Superior temporal gyrus (tissue), 1 donor: Measurements from ENCODE around the gene TBCB.
"Not testable (repeated sequence)": the region's sequence is repeated elsewhere in the genome, so short reads cannot be mapped to it uniquely, and the experiment has no call there.

Experiments
- DNase-seq: peaks from one replicate; pipeline ENCODE4 v3.0.0-alpha.2; 2016; ENCODE audit errors: extremely low spot score

The TBCB gene, protein sequence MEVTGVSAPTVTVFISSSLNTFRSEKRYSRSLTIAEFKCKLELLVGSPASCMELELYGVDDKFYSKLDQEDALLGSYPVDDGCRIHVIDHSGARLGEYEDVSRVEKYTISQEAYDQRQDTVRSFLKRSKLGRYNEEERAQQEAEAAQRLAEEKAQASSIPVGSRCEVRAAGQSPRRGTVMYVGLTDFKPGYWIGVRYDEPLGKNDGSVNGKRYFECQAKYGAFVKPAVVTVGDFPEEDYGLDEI

DNA sequence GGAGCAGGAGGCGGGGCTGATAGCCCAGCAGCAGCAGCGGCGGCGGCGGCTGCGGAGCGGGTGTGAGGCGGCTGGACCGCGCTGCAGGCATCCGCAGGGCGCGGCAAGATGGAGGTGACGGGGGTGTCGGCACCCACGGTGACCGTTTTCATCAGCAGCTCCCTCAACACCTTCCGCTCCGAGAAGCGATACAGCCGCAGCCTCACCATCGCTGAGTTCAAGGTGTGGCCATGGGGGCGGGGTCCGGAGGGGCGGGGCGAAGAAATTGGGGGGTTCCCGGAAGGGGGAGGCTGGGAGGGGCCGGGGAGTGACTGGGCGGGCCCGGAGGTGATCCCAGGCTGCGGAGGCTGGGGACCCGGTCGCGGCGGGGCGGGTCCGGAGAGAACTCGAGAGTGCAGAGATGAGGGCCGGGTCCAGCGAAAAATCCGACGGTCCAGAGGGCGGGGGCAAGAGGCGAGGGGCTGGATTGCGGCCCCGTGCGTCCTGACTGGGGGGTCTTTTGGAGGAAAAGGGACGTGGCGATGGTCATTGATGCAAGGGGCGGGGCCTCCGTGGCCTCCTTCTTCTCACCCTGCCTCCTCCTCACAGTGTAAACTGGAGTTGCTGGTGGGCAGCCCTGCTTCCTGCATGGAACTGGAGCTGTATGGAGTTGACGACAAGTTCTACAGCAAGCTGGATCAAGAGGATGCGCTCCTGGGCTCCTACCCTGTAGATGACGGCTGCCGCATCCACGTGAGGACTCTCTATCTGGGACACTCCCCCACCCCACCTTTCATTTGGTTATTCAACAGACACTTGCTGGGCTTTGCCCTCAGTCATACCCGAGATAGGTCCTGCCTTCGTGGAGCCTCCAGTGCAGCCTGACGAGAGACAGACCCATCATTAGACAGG, at the start of gene TBCB:
Gene TBCB (plus strand): TSS at position 16 of the 891 bp plus-strand sequence. CDS start 93 bp downstream, at position 109.
- DNase-seq: no peak

DNA sequence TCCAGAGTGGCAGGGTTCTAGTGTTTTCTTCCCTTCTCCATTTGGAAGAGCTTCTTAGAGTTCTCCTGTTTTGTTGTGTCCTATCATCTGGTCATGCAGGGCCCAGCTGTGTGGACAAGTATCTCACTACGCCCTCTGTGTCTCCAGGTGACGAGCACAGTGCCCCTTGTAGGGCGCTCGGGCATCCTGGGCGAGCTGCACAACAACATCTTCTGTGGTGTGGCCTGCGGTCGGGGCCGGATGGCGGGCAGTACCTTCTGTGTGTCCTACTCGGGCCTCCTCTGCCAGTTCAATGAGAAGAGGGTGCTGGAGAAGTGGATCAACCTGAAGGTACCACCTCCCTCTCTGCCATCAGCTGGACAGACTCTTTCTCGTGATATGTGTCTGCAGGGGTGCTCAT, 47.6 kb upstream of the TBCB start:
- no peak for DNase-seq

DNA sequence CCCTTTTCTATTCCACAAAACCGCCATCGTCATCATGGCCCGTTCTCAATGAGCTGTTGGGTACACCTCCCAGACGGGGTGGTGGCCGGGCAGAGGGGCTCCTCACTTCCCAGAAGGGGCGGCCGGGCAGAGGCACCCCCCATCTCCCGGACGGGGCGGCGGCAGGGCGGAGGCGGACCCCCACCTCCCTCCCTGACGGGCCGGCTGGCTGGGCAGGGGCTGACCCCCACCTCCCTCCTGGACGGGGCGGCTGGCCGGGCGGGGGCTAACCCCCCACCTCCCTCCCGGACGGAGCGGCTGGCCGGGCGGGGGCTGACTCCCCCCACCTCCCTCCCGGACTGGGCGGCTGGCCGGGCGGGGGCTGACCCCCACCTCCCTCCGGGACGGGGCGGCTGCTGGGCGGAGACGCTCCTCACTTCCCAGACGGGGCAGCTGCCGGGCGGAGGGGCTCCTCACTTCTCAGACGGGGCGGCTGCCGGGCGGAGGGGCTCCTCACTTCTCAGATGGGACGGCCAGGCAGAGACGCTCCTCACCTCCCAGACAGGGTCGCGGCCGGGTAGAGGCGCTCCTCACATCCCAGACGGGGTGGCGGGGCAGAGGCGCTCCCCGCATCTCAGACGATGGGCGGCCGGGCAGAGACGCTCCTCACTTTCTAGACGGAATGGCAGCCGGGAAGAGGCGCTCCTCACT, 46.3 kb upstream of the TBCB start:
- not testable (repeated sequence) for DNase-seq

DNA sequence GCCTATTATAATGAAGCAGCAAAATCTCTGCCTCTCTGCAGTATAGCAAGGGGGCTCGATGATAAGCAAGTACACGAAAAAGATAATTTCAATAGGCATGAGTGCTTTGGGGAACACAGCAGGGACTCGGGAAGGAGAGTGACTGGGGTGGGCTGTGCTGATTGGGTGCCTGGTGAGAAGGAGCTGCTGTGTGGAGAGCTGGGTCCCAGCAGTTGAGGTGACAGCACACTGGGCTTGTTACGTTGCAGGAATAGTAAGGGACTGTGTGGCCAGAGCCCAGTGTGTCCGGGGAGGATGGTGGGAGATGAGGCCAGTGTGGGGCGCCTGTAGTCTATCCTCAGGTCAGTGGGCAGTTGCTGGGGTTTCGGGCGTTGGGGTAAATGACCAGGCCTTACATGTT, 43.2 kb upstream of the TBCB start:
- DNase-seq: no peak

DNA sequence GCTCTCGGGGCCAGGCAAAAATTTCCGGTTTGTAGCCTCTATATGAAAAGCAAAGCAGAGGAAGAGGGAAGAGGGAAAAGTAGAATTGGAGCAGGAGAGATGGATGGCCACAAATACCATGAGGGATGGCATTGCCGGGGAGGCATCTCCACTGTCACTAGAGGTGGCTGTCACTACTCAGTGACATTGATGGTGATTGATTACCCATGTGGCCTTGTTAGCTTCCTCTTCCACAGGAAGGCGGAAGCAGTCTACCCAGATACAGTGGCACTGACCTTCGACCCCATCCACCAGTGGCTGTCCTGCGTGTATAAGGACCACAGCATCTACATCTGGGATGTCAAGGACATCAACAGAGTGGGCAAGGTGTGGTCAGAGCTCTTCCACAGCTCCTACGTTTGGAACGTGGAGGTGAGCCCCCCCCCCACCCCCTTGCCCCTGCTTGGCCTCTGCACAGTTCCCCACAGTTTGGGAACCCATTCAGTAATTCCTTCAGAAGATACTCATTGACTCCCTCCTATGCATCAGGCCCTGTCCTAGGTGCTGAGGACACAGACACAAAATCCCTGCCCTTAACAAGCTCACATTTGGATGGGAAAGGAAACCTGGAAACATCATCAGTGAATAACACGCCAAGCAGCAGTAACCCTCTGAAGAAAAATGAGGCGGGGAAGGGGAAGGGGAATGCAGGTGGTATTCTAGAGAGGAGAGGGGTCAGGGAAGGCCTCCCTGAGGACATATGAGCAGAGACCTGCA, 42.0 kb upstream of the TBCB start:
- DNase-seq: no peak

DNA sequence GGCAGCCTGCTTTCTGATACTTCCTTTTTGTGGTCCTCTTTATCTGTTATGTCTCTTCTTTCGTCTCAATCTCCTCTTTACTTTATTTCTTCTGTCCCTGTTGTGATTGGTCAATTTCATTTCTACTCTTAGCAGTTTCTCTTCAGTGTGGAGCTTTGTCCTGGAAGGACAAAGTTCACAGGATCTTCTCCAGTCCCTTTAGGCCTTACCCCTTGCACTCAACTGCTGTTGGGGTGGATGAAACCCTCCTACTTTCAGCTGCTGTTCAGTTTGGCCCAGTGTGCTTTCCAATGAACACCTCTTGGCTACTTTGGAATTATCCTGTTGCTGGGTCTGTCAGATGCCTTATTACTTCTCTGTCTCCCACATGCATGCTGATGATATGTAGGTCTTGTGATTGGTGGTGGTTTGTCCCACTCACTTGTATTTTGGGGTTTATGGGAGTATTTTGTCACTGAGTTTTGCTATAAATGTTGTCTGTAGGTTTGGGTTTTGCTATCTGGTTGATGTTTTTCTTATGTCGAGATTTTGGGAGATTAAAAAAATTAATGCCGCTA, 35.8 kb upstream of the TBCB start:
- DNase-seq: no peak

DNA sequence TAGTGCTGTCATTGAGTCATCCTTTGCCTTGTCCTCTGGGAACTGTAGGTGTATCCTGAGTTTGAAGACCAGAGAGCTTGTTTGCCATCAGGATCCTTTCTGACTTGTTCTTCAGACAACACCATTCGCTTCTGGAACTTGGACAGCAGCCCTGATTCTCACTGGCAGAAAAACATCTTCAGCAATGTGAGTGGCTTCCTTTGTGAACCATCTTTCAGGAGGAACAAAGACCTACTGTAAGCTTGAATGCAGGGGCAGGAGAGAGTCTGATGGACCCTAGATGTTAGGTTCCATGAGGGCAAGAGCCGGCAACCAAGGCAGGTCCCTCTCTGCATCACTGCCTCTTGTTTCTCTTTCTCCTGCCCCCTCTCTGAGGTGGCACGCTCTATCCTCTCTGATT, 33.9 kb upstream of the TBCB start:
- DNase-seq: peak; percentile 96

DNA sequence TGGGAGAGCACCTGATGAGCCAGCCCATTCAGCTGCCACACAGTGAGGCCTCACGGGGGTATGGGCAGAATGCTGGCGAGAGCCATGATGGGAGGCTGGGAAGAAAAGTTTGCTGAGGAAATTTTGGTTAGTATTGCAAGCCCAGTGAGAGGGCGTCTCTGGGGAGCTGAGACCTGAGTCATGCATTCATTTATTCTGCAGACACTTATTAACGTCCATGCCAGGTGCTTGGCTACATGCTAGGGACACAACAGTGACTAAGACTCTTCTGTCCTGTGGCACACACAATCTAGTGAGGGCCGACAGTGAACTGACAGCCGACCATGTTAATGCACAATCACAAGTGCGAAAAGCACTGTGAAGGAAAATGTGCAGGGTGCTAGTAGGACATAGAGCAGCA, 33.4 kb upstream of the TBCB start:
- no peak for DNase-seq

DNA sequence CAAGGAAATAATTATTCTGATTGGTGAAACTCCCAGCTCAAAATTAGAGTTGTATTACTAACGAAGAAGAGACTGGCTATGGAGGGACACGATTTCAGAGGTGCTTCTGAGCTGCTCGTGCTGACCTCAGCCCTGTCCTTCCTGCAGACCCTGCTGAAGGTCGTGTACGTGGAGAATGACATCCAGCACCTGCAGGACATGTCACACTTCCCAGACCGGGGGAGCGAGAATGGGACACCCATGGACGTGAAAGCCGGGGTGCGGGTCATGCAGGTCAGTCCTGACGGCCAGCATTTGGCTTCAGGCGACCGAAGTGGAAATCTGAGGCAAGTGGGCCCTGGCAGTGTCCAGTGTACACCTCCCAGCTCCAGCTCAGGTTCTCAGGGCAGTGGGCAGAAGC, 32.4 kb upstream of the TBCB start:
- DNase-seq: no peak

DNA sequence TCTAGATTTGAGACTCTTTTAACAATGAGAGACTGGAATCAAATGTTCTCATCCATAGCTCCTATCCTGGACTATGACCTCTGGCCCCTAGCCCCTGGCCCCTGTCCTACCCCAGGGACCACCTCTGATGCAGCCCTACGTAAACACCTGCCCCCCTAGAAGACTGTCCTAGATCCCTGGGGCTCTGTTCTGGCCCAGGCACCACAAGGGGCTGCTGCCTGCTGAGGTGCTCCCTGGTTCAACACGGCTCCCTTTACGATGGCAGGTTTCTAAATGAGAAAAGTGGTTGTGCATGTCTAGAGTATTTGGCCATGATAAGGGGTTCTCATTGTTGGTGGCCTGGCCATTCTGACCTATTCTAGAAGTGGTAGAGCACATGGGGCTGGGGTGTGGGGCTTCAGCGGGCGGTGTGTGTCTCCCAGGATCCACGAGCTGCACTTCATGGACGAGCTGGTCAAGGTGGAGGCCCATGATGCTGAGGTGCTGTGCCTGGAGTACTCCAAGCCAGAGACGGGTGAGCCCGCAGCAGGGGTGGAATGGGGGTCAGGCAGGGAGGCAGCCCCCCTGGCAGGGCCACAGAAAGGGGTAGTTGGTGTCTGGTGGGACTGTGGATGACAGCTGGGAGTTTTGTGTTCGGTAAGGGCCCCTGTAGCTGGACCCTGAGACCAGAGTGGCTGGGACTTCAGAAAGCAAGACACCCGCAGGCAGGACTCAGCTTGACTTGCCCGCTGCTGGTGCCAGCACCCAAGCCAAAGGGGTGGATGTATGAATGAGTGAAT, 30.8 kb upstream of the TBCB start:
- DNase-seq: no peak

DNA sequence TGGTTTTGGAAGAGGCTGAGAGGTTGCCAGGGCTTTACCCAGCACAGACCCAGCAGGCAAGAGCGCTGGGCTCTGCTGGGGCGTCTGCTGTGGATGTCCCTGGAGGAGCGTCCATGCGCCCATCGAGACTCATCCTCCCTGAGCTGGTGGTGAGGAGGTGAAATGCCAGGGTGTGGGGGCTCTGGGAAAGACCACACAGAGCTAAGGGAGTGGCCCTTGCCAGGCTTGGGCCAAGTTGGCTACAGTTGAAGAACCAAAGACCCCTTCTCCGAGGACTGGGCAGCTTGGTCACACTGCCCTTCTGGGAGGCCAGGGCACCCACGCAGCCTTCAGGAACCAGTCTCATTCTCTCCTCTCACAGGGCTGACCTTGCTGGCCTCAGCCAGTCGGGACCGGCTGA, 28.9 kb upstream of the TBCB start:
- no peak for DNase-seq

DNA sequence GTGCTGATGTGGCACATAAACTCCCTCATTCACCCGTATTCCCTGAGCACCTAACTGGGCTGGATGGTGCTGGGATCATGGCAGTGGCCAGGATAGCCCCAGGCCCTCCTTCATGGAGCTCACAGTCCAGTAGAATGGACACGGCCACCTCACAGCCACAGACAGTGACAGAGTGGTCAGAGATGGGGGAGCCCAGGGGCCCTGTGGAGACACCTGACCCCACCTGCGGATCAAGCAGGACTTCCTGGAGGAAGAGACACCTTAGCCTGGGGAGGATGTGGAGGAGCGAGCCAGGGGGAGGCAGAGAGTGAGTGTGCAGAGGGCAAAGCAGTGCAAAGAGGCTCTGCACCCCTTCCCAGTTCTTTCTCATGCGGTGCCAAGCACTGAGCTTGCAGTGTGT, 25.4 kb upstream of the TBCB start:
- DNase-seq: no peak

DNA sequence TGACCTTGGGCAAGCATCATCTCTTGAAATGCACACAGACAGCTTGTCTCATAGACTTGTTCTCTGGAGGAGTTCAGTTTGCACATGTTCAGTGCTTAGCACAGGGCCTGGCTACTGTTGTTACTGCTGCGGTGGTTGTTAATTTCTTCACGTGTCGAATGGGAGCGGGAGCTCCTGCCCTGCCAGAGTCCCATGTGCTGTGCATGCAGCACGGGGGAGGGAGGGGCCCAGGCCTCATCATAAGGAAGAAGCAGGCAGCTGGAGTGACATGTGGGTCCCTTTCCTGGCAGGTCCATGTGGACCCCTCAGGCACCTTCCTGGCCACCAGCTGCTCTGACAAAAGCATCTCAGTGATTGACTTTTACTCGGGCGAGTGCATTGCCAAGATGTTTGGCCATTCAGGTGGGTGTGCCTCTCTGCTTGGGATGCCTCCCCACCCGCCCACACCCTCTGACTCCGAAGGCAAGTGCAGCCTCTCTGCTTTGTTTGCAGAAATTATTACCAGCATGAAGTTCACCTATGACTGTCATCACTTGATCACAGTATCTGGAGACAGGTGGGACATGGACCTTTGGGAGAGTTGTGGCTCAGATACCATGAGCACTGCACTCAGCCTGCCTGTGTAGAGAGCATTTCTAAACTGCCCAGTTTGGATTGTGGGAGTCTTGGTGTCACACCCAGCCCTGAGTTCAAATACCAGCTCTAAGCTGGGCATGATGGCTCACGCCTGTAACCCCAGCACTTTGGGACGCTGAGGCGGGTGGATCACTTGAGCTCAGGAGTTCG, 24.2 kb upstream of the TBCB start:
- no peak for DNase-seq

DNA sequence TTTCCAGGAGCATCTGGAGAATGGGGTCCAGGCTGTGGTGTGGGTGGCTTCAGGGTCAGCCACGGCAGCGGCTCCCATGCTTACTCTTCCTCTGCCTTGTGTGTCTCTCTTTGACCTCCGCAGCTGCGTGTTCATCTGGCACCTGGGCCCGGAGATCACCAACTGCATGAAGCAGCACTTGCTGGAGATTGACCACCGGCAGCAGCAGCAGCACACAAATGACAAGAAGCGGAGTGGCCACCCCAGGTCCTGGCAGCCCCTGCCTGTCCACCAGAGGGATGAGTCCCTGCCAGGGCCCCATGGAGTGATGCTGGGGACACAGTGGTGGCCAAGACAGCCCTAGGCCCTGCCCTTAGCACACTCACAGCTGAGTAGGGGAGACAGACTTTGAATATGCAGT, 22.7 kb upstream of the TBCB start:
- no peak for DNase-seq

DNA sequence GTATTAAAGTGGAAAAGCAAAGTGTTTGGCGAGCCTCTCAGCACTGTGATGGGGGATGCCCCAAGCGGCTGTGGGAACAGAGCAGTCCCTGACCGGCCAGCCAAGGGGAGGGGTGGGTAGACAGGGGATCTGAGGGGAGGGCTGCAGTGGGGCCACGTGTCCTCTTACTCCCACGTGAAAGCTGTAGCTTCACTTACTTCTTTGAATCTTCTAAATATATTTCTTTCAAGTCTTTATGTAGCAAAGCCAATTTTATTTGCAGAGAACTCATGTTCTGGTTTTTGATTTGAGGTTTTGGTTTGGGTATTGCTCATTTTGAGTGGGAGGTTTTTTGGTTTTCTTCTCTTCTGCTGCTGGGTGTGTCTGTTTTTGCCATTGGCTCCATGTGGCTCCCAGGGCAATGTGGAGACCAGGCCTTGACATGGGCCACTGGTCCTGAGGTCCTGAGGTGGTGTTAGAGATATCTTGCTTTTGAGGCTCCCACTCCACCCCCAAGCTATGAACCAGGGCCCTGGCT, 22.1 kb upstream of the TBCB start:
- DNase-seq: no peak

DNA sequence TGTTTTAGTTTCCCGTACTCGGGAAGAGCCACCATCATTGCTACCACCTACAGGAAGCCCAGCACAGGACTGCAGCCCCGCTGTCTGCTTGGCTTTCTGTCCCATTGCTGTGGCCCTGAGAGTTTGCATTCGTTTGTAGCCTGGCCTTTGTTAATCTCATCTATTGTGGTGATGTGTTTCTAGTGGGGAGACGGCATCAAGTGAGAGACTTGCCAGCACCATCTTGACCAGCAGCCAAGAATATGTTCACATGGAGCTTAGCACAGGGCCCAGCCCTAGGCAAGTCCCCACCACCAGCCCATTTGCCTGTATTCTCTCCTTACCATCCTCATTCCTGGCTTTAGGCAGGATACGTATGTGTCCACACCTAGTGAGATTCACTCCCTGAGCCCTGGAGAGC, 21.6 kb upstream of the TBCB start:
- peak; percentile 82 for DNase-seq

DNA sequence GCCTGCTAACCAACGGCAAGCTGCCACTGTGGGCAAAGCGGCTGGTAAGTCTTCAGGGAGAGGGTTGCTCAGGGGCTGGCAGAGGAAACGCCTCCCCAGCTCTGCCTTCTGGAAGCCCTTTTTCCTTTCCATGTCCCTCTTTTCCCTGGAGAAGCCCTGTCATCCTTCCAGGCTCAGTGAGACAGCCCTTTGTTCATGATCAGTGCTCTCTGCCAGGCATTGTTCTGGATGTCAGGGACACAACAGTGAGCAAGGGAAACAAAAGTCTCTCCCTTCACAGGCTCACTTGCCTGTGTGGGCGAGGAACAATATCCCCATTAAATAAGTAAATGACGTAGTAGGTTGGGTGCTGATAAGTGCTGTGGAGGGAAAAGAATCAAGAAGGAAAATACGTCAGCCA, 18.2 kb upstream of the TBCB start:
- peak; percentile 97 for DNase-seq

DNA sequence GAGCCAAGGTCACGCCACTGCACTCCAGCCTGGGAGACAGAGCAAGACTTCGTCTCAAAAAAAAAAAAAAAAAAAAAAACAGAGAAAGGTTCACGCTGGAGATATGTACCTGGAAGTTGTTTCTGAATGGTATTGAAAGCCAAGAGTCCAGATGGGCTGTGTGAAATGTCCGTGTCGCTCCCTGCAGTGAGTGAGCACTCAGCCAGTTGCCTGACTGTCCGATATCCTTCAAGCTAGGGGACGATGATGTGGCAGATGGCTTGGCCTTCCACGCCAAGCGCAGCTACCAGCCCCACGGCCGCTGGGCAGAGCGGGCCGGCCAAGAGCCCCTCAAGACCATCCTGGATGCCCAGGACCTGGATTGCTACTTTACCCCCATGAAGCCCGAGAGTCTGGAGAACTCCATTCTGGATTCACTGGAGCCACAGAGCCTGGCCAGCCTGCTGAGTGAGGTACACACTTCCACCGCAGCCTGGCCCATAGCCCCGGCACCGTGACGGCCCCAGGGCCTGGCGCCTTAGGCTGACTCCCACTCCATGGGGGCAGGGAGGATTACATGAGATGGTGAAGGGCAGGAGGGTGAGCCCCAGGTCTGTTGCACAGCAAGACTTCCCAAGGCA, 16.0 kb upstream of the TBCB start:
- no peak for DNase-seq

DNA sequence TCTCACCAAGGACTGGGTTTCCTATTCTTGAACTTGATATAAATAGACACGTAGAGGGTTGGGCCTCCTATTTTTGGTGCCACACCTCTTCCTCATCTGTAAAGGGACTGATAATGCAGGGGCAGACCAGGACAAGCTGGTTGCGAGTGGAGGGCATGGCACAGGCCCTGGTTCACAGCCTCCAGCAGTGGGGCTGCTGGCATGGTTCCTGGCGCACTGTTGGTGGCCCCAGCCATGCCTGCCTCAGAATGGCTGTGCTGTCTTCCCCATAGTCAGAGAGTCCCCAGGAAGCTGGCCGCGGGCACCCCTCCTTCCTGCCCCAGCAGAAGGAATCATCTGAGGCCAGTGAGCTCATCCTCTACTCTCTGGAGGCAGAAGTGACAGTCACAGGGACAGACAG, 14.8 kb upstream of the TBCB start:
- DNase-seq: no peak
